ENCODE results near the gene SPSB2.

SPSB2 gene

DNA sequence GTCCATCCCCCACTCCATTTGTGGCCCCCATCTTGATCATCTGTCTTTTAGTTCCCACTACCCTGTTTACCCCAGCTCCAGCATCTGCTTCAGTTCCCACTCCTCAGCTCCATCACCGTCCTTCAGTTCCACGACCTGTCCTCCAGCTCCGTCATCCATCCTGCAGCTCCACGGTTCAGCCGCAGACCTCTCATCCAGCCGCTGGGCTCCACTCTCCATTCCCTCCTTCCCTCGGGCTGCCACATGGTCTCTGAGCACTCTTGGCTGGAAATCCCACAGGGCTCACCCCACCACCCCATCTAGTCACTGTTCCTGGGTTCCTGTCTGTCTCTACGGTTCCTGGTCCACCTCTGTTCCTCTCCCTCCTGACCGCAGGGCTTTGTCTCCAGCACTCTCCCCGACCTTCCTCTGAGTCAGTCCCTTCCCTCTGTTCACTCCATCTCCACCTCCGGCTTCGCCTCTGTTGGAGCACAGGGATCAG lies 48.2 kb downstream of the SPSB2 start:
- no peak for TF ChIP-seq CTCF (IDR thresholded peaks at IDR 0.05; ENCODE audit: low read depth, low read length)
- Histone ChIP-seq H3K36me3 (peaks cover 29% of the 10 kb centered on the region), H3K27ac (peak overlapping the region; percentile 25), H3K27me3 (ENCODE audit: insufficient read depth, low read depth, severe bottlenecking) (no peaks in the 10 kb centered on the region), H3K9me3 (ENCODE audit: severe bottlenecking) (no peaks in the 10 kb centered on the region), H3K4me3 (ENCODE audit: low read depth, low read length) (no peak overlapping the region)
- DNase-seq: no peak

DNA sequence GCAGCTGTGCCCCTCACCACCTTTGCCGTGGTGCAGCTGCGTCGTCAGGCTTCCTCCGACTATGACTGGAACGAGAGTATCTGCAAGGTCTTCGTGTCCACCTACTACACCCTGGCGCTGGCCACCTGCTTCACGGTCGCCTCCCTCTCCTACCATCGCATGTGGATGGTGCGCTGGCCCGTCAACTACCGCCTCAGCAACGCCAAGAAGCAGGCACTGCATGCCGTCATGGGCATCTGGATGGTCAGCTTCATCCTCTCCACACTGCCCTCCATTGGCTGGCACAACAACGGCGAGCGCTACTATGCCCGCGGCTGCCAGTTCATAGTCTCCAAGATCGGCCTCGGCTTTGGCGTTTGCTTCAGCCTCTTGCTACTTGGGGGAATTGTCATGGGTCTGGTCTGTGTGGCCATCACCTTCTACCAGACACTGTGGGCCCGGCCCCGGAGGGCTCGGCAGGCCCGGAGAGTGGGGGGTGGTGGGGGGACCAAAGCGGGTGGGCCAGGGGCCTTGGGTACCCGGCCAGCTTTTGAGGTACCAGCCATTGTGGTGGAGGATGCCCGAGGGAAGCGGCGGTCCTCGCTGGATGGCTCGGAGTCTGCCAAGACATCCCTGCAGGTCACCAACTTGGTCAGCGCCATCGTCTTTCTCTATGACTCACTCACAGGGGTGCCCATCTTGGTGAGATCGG lies 48.9 kb downstream of the SPSB2 start:
- Histone ChIP-seq H3K9me3 (ENCODE audit: severe bottlenecking) (no peaks in the 10 kb centered on the region), H3K36me3 (peaks cover 28% of the 10 kb centered on the region), H3K27me3 (ENCODE audit: insufficient read depth, low read depth, severe bottlenecking) (no peaks in the 10 kb centered on the region), H3K4me3 (ENCODE audit: low read depth, low read length) (no peak overlapping the region), H3K27ac (no peak overlapping the region)
- no peak for DNase-seq
- no peak for TF ChIP-seq CTCF (IDR thresholded peaks at IDR 0.05; ENCODE audit: low read depth, low read length)

- Histone ChIP-seq H3K36me3 (peaks cover 22% of the 10 kb centered on the region), H3K9me3 (ENCODE audit: severe bottlenecking) (no peaks in the 10 kb centered on the region), H3K27ac (no peak overlapping the region), H3K27me3 (ENCODE audit: insufficient read depth, low read depth, severe bottlenecking) (no peaks in the 10 kb centered on the region), H3K4me3 (ENCODE audit: low read depth, low read length) (no peak overlapping the region)
- DNase-seq: peak; percentile 36
- no peak for TF ChIP-seq CTCF (IDR thresholded peaks at IDR 0.05; ENCODE audit: low read depth, low read length)
Measured at GRCh38 chr12:6823182-6824084, 49.7 kb downstream of the SPSB2 start.

GRCh38 chr12:6822426-6823135 lies 50.5 kb downstream of the SPSB2 start:
- DNase-seq: no peak
- H3K36me3 ChIP-seq: peaks cover 22% of the 10 kb centered on the region
- no peaks in the 10 kb centered on the region for H3K9me3 ChIP-seq (ENCODE audit: severe bottlenecking)
- no peak for TF ChIP-seq CTCF (IDR thresholded peaks at IDR 0.05; ENCODE audit: low read depth, low read length)
- H3K4me3 ChIP-seq (ENCODE audit: low read depth, low read length): no peak overlapping the region
- H3K27ac ChIP-seq: no peak overlapping the region
- no peaks in the 10 kb centered on the region for H3K27me3 ChIP-seq (ENCODE audit: insufficient read depth, low read depth, severe bottlenecking)

GRCh38 chr12:6821591-6822425 lies 51.3 kb downstream of the SPSB2 start, which contains the start of gene GPR162:
Gene GPR162, plus strand, starts transcription at chr12:6821821. Its CDS starts 2,078 bp downstream, at chr12:6823899.
- TF ChIP-seq CTCF (IDR thresholded peaks at IDR 0.05; ENCODE audit: low read depth, low read length): no peak
- Histone ChIP-seq H3K27me3 (ENCODE audit: insufficient read depth, low read depth, severe bottlenecking) (no peaks in the 10 kb centered on the region), H3K9me3 (ENCODE audit: severe bottlenecking) (no peaks in the 10 kb centered on the region), H3K27ac (peak within 1 kb of the TSS; percentile 67), H3K4me3 (ENCODE audit: low read depth, low read length) (peak within 1 kb of the TSS; percentile 38), H3K36me3 (peaks cover 19% of the 10 kb centered on the region)
- DNase-seq: peak; percentile 79
